HG02759 (cell line): ENCODE results near the gene YAF2.

Source experiments
- ATAC-seq: cut with Tn5 transposase; IDR thresholded peaks from one replicate; pipeline ENCODE4 v1.9.1; 2021; ENCODE audit warnings: mild to moderate bottlenecking, moderate library complexity; ENCODE audit not compliant: unreplicated experiment

YAF2 gene

DNA sequence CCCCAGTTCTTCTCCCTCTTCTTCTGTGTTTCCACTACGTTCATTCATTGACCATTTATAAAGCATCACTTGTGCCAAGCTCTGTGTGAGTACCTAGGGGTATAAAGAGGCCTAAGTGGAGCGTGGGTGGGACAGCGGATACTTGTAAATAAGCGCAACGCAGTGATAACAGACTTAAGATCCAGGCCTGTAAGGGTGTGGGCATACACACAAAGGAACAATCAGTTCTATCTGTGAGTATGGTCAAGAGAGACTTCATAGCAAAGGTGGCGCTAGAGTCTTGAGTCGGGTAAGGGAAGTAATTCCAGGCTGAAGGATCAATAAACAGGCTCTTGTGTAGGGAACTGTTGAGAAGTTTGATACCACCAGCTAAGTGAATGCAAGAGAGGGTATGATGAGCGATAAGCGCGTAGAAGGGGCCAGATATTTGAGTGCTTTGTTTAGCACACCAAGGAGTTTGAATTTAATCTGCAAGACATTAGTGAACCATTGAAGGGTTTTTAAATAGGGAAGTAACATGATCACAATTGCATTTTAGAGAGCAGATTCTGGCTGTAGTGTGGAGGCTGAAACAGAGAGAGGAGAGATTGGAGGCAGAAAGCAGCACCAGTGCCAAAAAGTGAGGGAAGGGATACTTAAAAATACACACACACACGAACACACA is 92.4 kb downstream of the YAF2 start:
- no peak for ATAC-seq

DNA sequence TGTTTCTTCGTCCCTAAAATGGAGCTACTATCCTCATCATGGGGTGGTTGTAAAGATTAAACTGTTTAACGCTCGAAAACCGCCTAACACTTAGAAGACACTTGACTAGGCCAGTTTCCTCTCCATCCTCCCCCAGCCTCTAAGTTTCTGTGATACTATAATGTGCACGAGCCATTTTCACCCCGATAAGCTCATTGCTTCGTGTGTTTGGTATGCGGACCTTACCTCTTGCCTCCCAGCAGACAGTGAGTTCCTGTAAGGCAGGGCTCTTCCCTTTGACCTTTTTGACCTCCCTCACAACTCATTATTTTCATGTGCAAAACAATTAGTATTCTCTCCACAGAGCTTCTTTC is 92.9 kb downstream of the YAF2 start:
- ATAC-seq: no peak

DNA sequence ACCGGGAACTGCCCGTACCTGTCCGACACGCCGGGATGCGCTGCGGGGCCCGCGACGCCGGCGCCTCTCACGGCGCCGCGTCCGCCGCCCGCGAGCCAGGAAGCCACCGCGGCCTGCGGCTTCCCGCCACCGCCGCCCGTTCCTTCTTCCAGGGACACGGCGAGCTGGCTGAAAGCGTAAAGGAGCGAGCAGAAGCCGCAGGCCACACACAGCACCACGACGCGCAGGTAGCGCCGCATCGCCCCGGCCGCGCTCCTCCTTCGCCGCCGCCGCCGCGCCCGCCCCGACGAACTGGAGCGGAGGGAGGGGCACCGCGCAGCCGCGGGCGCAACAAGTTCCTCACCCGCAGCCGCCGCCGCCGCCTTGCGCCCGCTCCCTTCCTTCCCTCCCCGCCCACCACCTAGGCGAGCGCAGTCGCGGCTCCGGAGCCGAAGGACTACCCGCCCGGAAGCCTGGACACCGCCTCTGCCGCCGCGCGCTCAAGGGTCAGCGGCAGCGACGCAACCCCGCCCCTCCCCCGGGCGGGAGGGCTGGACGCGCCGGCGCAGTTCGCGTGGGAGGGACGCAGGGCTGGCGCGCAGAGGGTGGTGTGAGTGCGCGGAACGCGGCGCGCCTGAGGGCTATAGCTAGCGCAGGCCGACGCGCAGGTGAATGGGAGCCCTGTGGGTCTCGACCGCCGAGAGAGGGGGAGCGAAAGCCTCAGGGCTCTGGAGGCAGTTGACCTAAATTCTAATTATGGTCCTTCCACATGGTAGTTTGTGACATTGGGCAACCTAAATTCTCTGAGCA is 93.4 kb downstream of the YAF2 start, which contains the start of gene GXYLT1:
Gene GXYLT1, minus strand, starts transcription at position 467 of the 789 bp plus-strand sequence. Its CDS starts 228 bp downstream, at position 239.
- peak; percentile 96 for ATAC-seq

DNA sequence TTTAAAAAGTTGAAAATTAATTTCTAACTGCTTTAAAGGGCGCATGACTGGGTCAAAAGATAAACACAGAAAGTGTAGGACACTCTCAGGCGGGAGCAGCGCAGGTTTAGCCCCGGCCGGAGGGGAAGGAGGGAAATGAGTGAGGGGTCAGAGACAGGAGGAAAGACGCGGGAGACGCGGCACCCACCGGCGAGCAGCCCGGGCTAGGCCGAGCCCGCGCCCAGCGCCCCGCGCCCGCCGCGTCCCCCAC is 94.0 kb downstream of the YAF2 start:
- no peak for ATAC-seq

DNA sequence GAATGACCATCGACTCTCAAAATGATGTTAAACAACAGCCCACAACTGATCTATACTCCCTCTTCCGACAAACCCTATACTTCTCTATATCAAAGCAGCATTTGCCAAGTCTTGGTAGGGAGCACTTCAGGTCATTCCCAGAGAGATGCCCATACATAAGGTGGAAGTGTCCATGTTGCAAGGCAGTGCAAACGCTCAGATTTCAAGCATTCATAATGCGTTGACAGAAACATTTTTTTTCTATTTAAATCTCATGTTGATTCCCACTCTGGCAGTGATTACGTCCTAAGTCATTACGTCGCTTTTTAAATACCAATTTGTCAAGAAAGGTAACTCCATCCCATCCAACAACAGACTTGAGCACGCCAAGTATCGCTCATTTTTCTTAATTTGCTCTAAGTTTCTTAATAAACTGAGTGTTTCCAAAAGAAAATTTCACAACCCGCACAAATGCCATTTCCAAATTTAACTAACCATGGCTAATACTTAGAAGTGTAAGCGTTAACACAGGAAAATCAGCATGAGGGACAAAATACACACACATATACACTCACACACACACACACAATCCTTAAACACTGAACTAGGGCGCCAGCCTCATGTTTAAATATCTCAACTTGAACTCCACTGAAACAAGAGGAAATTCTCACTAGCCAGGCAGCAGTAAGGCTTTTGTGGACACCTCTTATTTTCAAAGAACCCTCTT is 94.4 kb downstream of the YAF2 start:
- ATAC-seq: no peak

DNA sequence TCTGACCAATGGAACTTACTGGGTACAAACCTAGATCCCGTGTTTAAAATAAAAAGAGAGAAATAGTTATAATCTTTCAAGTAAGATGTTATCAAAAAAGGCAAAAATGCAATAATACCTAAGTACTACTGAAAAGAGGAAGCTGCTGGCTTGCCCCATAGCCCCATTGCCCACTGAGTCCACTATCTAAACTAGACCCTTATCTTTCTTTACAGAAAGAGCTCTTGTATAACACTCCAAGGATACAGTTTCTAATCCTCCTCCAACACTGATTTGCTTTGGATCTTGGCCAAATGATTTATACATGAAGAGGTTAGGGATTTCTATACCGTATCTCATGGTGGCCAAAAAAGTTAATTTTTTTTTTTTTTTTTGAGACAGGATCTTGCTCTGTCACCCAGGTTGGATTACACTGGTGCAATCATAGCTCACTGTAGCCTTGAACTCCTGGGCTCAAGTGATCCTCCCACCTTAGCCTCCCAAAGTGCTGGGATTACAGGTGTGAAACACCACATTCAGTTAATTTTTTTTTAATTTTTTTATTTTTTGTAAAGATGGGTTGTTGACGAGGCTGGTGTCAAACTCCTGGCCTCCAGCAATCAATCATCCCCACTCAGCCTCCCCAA is 96.0 kb downstream of the YAF2 start:
- ATAC-seq: no peak

DNA sequence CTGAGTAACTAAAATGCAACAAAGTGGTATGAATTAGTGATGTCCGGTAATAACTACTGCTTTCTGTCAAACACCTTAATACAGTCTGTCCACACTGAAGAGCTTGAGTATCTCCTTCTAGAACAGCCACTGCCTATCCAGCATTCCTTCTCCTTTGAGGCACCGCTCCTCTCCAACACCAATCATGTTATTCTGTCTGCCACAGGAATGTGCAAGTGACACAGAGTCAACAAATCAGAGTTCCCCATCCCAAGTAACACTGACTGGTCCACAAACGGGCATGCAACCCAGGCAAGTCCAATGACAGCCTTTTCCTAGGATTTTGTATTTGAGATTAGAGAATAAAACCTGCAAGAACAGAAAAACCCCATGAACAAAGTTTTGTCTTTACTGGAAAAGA is 97.1 kb downstream of the YAF2 start:
- no peak for ATAC-seq

DNA sequence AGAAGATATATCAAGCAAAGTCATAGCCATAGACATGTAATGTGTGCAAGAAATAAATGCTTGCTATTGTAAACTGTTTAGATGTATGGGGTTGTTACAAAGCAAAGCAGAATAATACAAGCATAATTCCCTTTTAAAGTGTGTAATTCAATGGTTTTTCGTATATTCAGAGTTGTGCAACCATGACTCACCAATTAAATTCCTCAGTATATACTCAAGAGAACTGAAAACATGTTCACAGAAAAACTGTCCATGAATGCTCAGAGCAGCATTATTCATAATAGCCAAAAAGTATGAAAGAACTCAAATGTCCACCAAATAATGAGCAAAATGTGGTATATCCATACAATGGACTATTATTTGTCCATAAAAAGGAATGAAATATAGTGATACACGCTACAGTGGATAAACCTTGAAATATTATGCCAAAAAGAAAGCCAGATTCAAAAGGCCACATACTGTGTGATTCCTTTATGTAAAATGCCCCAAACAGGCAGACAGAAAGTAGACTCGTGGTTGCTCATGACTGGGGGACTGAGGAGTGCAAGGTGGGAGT is 102.7 kb downstream of the YAF2 start:
- no peak for ATAC-seq

DNA sequence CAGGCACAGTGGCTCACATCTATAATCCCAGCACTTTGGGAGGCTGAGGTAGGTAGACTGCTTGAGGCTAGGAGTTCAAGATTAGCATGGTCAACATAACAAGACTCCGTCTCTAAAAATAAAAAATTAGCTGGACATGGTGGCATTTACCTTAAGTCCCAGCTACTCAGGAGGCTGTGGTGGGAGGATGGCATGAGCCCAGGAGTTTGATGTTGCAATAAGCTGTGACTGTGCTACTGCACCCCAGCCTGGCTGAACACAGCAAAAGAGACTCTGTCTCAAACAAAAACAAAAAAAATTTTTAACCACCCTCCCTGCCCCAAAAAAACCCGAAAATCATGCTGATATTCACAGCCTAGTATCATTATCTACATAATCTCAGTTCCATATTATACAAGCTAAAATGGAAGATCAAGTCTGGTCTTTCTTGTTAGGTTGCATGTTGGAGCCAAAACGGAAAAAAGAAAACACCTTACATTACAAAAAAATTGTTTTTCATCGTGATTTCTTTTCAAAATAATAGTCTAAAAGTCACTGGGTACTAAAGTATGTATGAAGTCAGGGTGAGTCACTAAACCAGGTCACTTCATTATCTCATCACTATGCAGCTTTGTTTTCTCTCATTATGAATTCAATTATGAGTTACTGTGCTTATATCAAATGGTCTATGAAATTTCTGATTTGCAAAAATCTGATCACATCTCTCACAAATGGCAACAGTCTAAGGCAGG is 107.2 kb downstream of the YAF2 start:
- ATAC-seq: no peak

DNA sequence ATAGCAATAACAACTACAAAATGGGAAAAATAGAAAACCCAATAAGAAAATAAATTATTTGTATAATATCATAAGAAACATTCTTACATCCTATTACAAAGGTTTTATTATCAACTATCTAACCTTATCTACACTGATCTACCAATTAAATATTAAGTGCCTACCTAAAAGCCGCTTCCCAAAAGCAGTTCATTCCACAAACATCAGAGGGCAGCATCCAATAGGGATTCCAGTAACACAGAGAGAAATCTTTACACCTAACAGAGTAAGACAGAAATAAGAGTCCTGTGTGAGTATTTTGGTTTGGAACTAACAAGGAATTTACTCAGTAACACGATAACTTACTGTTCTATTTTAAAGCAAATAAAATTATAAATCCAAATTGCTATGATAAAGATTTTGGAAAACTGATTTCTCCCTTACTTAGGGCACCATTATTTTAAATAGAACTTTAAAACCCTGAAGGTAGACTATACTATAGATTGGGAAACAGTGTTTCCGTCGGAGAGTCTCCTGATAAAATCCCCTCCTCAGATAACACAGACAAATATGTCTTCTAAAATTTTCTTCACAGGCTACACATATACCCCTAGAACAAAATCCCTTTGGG is 108.3 kb downstream of the YAF2 start:
- no peak for ATAC-seq

DNA sequence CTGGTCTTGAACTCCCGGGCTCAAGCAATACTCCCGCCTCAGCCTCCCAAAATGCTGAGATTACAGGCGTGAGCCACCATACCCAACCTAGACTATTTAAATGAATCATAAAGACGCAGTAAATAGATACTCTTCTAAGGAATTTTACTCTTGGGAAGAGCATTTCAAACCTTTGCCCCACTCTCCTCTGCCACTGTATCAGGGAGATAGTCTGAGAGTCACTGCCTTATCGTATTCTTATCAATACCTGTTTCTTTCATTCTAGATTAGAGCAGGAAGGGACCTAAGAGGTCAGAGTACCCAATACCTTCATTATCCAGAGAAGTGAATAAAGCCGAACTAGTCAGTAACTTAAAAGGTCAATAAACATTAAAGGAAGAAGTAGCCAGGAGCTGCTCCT is 109.2 kb downstream of the YAF2 start:
- ATAC-seq: no peak

DNA sequence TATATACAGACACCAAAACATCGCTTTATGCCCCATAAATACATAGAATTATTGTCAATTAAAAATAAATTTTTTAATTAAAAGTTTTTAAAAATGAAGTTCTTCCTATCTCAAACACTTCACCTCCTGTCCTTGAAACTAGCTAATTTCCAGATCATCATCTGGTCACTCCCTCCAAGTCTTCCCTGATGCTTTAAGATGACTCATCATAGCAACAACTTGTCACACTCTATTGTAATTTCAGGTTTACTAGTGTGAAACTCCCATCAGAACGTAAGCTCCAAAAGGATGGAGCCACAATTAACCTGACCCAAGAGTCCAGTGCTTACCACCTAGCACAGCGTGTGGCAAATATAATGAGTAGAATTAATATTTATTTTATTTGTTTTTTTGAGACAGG is 109.7 kb downstream of the YAF2 start:
- ATAC-seq: no peak

DNA sequence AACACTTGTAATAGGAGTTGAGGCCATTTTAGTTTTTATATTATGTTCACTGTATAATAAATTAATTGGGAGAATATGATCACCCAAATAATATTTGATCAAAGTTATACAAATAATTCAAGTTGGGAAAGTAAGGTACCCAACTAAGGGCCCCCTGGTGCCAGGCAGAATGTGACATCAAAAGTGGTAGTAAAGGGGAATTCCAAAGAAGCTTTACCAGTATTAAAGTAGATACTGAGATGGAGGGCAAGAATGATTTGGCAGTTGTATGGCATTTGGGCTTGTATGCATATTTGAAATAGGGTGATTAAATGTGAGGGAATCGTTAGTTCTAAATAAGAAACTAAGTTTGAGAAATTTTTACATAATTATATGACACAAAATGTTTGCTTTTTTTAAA is 111.1 kb downstream of the YAF2 start:
- ATAC-seq: no peak

DNA sequence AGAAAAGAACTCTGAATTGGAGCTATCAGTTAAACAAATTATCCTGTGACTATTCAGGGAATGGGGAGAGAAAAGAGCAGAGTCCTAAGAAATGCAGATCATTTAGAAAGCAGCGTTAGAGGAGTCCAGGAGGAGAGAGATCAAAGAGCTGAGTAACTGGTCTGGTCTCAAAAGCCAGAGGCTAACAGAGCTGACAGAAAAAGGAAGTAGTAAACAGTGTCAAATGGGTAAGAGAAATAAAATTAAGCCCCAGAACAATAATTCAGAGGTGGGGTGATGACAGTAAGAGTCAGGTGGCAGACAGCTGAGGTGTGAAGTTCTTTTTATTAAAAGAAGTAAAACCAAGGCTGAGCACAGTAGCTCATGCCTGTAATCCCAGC is 112.7 kb downstream of the YAF2 start:
- no peak for ATAC-seq

DNA sequence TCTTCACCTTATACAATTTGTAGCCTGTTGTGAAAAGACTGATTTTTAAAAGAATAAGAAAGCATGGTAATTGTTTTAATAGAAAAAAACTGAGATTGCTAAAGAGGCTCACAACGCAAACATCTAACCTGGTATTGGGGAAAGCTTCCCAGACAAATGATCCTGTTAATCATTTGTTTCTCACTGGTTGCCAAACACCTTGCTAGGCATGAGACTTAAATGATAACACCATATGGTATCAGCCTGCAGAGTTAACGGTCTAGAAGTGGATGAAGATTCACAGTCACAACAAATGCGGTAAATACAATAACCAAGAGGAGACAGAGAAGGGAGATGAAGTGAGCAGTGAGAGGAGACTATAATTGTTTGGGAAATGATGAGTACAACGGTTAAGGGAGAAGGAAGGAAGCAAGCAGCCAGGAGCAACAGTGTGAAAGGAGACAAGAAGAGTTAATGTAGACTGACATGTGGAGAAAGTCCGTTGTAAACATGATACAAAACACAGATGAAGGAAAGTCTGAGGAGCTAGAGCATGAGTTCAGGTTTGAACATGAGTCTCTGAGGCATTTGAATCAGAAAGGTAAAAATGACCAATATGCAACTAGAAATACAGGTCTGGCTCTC is 113.2 kb downstream of the YAF2 start:
- no peak for ATAC-seq

DNA sequence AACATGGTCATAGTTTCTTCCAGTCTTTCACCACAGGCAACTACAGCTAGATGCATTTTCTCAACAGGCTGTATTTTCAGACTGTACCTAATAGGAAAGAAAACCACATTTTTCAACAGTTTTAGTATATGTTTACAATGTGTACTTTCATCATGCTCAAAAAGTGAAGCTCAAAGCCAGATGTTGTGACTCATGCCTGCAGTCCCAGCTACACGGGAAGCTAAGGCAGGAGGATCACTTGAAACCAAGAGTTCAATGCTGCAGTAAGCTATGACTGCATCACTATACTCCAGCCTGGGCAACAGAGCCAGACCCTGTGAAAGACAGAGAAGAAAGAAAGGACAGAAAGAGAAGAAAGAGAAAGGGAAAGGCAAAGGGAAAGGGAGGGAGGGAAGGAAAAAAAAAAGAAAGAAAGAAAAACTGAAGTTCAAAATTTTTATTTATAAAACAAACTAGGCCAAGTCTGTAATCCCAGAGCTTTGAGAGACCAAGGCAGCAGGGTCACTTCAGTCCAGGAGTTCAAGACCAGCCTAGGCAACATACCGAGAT is 118.9 kb downstream of the YAF2 start:
- ATAC-seq: no peak

DNA sequence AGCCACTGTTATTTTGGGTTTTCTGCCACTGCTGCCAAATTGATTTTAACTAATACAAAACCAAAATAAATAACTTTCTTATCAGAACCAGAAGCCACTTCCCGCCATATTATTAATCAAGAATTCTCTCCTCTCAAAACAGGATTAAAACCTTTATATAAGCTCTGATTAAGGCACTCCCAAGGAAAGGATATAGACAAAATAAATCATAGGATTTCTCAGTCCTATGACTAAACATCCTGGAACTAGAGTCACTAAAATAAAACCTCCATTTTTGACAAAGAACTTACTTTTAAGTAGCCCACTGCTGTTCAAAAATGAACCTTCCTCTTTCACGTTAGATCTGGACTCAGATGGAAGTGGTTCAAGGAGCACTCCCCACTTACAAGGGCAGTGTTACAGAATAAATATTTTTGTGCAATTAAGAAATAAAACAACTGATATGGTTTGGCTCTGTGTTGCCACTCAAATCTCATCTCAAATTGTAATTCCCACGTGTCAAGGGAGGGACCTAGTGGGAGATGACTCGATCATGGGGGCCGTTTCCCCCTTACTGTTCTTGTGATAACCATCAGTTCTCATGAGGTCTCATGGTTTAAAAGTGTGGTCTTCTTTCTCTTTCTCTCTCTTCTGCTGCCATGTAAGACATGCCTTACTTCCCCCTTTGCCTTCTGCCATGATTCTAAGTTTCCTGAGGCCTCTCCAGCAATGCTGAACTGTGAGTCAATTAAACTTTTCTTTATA is 119.7 kb downstream of the YAF2 start:
- no peak for ATAC-seq

DNA sequence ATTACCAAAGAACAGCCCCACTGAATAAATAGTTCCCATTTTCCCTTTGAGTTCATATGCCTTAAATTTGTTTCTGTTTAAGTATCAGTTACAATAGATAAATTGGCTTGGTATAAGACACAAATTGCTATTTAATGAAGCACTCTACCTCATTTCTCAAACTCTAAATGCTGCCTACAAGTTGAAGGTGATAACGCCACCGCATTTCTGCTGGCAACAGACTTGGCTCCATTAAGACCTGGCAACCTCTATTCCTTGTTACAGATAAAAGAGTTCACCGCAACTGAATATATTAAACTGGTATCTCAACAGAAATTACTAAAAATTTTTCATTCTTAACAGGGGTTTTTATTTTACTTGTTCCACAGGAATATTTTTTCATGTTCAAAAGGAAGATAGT is 129.0 kb downstream of the YAF2 start:
- no peak for ATAC-seq
